ENCODE data around the gene PLSCR3. TPM values are rescaled to one million over a fixed set of nuclear protein-coding genes. Genes with fewer than 3 reads are reported as not detected.
A peak's percentile ranks its signal among the peaks of the same experiment; 100 is the strongest.
"Not testable (repeated sequence)": the region's sequence is repeated elsewhere in the genome, so short reads cannot be mapped to it uniquely, and the experiment has no call there.

Gene PLSCR3
- total RNA-seq, 1 experiment from 2014 or later: 22.7 TPM

DNA sequence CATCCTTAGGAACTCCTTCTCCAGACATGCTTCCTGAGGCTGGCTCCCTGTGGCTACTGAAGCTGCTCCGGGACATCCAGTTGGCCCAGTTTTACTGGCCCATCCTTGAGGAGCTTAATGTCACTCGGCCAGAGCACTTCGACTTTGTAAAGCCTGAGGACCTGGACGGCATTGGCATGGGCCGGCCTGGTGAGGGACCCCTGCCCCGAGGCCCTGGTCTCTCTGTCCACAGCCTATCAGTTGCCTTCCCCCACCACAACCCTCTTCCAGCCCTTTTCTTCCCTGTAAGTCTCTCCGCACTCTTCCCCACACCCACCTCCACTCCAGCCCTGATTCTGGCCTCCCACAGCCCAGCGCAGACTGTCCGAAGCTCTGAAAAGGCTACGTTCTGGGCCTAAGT, 11.4 kb downstream of the PLSCR3 start:
- DNase-seq (ENCODE audit: low spot score): no peak

DNA sequence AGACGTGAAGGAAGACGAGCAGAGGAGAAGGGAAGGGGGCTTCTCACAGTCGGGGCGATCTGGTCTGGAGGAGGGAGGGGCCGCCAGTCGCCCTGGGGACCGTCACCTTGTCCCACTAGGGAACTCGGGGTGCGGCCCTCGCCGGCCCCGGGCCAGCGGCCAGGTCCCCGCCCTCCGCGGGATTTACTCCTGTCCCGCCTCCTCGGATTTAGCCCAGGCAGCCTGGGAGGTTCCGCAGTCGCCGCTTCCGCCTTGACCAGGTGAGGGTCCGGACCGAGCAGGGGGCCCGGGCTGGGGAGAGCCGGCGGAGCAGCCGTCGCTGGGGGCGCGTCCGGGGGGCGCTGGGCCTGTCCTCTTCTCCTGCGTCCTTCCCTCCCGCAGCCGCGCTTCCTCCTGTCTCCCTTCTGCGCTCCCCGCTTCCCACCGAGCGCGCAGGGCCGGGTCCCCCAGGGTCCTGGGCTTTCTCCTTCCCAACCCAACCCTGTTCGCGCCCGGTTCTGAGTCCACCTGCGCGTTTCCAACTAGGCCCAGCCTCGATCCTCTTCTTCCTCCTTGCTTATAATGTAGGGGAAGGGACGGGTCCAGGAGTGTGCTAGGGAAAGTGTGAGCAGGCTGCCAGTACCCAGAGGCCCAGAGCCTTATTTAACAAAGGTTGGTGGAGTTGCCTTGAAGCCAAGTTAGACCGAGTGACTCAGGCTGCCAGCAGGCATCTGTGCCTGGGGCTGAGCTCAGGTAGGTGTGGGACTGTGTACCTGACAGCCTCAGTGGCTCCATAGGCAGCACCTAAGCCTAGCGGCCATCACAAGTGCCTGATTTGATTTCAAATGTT, 13.3 kb downstream of the PLSCR3 start, which contains the start of gene TNK1:
Gene TNK1 (plus strand): TSS at position 235 of the 829 bp plus-strand sequence. CDS start 1,838 bp downstream, outside the sequence.
- no peak for DNase-seq (ENCODE audit: low spot score)

DNA sequence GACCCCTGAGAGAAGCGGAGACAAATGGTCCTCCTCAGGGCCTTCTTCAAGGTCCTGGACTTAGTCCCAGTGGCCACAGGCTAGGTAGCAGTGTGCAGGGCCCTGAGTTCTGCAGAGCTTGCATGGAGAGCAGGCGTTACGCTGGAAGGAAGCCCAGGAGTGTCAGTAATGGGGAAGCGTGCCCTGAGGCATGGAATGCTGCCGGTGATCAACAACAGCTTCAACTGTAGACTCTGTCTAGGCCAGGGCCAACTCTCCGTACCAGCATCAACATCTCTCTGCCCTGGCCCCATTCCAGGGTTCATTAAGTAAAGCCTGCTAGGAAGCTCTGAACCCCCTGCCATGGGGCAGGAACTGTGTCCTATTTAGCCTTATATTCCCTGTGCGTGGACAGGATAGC, 14.0 kb downstream of the PLSCR3 start:
- DNase-seq (ENCODE audit: low spot score): no peak

DNA sequence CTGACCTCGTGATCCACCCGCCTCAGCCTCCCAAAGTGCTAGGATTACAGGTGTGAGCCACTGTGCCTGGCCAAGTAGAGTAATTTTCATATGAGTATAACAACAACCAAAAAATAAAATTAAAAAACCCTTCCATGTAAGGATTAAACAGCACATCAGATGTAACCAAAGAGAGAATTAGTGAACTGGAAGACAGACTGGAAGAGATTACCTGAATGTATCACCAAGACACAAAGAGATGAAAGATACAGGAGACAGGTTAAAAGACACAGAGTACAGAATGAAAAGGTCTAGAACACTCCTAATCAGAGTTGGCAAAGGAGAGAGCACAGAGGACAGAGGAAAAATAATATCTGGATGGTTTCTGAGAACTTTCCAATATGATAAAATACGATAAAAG, 15.2 kb downstream of the PLSCR3 start:
- DNase-seq (ENCODE audit: low spot score): no peak

DNA sequence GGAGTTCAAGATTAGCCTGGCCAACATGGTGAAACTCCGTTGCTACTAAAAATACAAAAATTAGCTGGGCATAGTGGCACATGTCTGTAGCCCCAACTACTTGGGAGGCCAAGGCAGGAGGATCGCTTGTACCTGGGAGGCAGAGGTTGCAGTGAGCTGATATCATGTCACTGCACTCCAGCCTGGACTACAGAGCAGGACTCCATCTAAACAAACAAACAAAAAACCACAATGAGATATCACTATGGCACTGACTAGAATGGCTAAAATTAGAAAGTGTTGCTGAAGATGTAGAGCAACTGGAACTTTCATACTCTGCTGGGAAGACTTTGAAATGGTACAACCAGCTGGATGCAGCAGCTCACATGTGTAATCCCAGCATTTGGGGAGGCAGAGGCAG, 20.0 kb downstream of the PLSCR3 start:
- no peak for DNase-seq (ENCODE audit: low spot score)

DNA sequence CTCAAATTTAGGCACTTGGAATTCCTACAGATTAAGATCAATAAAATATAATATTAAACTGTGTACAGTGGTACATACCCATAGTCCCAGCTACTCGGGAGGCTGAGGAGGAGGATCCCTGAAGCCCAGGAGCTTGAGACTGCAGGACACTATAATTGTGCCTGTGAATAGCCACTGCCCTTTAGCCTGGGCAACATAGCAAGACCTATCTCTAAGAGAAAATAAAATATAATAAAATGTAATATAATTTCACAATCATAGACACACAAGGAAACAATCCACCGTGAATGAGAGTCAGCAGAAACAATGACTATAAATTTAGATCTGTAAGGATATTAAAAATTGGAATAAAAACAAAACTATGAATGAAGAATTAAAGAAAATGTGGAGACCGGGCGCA, 23.5 kb downstream of the PLSCR3 start:
- no peak for DNase-seq (ENCODE audit: low spot score)

DNA sequence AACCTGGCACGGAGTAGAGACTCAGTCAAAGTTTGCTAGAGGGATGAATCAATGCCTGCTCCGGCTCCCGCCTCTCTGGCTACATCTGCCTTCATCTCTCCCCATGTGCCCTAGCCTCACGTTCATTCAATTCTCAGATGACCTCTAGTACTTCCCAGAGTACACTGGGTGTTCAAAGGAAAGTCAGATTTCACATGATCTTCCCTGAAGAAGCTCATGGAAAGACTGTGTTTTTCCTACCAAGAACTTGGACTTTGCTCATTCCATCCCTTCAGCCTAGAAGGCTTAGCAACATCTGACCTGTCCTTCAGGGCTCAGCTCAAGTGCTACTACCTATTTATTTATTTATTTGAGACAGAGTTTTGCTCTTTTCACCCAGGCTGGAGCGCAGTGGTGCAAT, 24.5 kb downstream of the PLSCR3 start:
- DNase-seq (ENCODE audit: low spot score): no peak

DNA sequence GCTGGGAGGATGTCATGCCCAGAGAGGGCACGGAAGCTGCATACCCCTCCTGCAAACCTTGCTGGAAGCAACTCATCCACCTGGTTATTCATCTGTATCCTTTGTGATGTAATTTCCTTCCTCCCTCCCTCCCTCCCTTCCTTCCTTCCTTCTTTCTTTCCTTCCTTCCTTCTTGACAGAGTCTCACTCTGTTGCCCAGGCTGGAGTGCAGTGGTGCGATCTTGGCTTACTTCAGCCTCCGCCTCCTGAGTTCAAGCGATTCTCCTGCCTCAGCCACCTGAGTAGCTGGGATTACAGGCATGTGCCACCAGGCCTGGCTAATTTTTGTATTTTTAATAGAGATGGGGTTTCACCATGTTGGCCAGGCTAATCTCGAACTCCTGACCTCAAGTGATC, 25.7 kb downstream of the PLSCR3 start:
- not testable (repeated sequence) for DNase-seq (ENCODE audit: low spot score)

DNA sequence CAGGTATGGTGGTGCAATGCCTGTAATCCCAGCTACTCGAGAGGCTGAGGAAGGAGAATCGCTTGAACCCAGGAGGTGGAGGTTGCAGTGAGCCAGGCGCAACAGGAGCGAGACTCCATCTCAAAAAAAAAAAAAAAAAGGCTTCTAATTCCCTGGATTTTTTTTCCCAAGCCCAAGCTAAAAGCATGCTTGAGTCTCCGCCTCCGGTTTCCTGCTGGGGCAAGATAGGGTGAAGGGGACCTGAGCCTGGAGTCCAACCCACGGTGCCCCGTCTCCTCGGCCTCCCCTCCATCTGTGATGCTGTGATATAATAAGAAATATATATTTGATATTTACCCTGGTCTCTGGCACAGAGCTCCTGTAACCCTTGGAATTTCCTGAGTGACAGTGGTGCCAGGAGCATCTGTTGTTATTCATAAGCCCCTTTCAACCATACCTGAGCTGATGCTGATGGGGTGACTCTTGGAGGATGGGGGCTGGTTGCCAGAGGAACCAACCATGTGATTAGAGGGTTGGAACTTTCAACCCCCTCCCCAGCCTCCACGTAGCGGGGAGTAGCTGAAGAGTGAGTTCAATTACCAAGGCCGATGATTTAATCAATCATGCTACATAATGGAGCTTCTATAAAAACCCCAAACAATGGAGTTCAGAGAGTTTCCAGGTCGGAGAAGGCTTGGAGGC, 26.3 kb downstream of the PLSCR3 start:
- no peak for DNase-seq (ENCODE audit: low spot score)

DNA sequence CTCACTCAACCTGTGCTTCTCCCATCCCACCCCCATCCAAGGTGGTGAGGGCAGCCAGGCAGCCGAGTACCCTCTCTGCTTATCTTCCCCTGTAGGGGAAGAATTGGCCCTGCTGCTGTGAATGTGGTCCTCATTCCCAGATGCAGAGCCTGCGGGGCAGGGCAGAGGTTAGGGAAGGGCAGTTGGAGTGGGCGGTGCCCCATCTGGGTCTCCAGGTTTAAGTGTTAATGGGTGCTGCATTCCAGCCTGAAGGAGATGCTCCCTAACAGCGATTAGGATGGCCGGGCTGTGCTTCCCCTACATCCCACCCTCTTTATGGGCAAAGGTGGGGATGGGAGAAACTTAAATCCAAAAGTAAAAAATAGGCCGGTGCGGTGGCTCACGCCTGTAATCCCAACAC, 27.2 kb downstream of the PLSCR3 start:
- DNase-seq (ENCODE audit: low spot score): no peak

DNA sequence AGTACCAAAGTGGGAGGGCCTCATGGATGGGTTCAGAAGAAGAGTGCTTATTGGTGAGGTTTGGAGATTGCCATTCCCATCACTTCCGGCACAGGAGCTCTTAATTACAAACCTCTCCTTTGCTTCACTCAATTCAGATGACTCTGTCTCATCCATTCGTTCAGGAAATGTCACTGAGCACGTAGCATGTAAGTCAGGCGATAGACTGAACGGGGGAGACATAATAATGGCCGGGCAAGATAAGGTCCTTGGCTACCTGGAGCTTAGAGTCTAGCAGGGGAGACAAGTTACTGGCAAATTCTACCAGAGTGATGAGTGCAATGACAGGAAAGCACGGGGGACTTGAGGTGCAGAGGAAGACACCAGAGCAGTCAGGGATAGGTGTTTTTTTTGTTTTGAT, 28.4 kb downstream of the PLSCR3 start:
- DNase-seq (ENCODE audit: low spot score): not testable (repeated sequence)

DNA sequence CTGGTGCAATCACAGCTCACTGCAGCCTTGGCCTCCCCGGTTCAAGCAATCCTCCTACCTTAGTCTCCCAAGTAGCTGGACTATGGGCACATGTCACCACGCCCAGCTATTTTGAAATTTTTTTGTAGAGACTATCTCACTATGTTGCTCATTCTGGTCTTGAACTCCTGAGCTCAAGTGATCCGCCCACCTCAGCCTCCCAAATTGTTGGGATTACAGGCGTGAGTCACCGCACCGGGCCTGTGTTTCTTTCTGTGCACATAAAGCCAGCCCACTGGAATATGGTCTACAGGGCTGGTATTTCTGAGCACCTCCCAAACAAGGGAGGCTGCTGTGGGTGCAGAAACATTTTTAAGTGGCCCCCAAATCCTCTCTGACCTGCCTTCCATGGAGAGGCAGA, 31.0 kb downstream of the PLSCR3 start:
- DNase-seq (ENCODE audit: low spot score): no peak

DNA sequence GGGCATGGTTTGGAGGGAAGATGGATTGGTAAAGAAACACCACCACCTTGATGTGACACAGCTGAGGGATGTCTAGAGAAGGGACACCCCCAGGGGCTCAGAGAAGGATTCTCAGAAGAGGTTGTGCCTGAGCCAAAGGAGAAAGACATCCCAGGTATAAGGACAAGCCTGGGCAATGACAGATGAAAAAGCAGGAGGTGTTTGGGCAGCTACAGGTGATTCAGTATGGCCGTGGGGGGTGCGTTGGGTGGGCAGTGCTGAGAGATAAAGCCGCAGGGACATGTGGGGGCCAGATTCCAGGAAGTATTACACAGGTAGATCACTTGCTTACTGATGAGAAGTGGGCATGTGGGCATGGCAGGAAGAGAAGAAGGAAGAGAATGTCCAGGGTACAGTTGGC, 32.4 kb downstream of the PLSCR3 start:
- DNase-seq (ENCODE audit: low spot score): no peak

DNA sequence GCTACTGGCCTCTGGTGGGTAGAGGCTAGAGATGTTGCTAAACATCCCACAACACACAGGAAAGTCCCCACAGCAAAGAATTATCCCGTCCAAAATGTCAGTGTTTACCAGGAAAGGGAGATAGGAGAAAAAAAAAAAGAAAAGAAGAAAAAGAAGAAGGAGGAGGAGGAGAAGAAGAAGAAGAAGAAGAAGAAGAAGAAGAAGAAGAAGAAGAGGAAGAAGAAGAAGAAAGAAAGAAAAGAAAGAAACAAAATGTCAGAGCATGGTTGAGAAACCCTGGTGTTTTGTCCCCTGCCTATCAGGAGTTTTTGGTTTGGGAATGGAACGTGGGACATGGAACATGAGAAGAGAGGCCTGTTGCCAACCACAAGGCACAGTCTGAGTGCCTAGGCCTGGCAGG, 36.9 kb downstream of the PLSCR3 start:
- DNase-seq (ENCODE audit: low spot score): no peak

DNA sequence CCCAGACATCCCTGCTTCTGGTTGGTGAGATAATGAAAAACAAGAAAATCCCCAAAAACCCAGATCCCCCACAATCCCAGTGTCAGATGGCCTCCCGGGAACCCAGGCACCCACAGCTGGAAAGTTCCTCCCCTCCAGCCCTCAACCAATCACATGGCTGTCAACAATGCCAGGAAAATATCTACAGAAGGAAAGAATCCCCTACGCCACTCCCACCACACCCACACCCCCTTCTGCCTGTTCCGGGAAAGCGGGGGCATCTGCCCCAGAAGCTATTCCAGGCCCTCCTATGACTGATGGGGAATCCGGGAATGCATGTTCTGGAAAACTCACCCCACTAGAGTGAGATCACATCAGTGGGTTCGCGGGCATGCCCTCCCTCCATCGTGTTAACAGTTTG, 37.6 kb downstream of the PLSCR3 start:
- no peak for DNase-seq (ENCODE audit: low spot score)

DNA sequence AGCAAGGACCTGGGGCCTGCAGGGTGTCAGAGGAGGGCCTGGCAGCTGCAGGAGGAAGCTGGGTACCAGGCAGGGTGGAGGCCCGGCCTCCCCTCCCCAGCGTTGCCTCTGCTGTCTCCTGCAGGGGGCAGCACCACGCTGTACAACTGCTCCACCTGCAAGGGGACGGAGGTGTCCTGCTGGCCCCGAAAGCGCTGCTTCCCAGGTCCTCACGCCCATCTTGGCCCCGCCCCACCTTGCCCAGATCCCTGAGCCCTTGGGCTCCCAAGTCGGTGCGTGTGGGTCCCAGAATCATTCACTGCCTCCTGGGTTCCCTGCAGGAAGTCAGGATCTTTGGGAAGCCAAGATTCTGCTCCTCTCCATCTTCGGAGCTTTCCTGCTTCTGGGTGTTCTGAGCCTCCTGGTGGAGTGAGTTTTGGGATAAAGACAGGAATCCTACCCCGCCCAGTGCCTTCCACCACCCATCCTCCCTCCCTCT, 38.2 kb downstream of the PLSCR3 start:
- DNase-seq (ENCODE audit: low spot score): peak; percentile 43

DNA sequence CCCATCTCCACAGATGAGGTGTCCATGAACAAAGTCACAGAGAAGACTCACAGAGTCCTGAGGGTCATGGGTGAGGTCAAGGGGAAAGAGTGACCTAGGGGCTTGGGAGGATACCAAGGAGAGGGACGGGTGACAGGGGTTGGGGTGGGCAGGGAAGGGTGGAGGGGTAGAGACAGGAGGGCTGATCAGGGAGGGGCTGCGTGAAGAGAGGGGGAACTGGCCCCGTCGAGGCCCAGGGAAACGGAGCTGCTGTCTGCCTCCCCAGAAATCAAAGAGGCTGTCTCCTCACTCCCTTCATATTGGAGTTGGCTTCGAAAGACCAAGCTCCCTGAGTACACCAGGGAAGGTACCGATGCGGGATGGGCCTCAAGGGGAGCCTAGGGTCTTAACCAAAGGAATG, 38.8 kb downstream of the PLSCR3 start:
- no peak for DNase-seq (ENCODE audit: low spot score)

DNA sequence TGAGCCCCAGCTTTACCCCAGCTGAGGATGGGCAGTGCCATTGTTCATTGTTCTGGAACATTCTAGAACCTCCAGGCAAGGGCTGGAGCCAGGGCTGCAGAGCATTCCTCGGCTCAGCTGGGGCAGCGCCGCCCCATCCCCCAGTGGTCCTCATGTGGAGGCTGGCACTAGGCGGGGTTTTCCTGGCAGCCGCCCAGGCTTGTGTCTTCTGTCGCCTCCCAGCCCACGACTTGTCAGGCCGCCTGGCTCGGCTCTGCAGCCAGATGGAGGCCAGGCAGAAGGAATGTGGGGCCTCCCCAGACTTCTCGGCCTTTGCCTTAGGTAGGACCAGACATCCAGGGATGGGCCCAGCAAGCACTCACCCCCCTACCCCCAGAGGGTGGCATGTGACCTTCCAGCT, 39.3 kb downstream of the PLSCR3 start, which contains the start of gene TMEM95:
Gene TMEM95 (plus strand): TSS at position 104 of the 400 bp plus-strand sequence. CDS start 49 bp downstream, at position 153.
- no peak for DNase-seq (ENCODE audit: low spot score)

DNA sequence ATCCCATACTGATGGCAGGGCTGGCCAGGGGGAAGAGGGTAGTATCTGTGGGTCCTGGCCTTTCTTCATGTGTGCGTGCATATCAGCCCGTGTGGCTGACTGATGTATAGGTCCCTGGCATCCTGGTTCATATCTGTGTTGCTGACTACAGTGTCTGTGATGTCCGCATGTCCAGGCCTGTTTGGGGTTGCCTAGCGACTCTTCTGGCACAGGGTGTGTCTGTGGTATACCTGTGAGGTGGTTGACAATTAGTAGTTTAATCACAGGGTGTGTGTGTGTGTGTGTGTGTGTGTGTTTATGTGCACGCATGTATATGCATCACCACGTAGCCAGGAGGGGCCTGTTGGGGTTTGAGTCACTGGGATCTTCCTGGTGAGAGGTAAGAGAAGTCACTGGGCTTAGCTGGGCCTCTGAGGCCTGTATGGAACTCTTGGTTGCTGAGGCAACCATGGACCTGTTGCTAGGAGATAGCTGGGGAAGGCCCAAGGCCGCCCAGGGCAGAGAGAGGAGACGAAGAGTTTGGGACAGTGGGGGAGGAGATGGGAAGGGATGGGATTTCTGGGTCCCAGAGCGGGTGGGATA, 40.0 kb downstream of the PLSCR3 start:
- DNase-seq (ENCODE audit: low spot score): no peak

DNA sequence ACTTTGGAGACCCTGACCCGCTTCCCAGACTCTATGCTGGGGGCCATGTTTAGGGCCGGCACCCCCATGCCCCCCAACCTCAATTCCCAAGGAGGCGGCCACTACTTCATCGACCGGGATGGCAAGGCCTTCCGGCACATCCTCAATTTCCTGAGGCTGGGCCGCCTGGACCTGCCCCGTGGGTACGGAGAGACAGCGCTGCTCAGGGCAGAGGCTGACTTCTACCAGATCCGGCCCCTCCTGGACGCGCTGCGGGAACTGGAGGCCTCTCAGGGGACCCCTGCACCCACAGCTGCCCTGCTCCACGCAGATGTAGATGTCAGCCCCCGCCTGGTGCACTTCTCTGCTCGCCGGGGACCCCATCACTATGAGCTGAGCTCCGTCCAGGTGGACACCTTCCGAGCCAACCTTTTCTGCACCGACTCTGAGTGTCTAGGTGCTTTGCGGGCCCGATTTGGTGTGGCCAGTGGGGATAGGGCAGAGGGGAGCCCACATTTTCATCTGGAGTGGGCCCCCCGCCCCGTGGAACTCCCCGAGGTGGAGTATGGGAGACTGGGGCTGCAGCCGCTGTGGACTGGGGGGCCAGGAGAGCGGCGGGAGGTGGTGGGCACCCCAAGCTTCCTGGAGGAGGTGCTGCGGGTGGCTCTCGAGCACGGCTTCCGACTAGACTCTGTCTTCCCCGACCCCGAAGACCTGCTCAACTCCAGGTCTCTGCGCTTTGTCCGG, 41.3 kb downstream of the PLSCR3 start:
- DNase-seq (ENCODE audit: low spot score): no peak

DNA sequence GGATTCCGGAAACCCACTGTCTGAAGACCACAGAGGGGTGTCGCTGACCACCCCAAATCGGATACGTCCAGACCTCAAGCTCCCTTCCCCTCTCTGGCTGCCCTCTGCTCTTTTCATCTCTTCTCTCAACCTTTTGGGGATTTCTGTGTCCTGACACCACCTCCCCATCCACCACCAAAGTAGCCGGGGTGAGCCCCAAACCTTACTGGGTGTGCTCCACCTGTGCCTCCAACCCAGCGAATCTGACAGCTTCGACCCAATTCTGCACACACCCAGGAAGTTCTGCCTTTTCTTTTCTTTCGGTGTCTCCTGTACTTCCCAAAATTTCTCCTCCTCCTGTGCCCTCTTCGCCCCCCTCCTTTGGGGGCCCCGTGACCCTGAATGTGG, 41.8 kb downstream of the PLSCR3 start:
- no peak for DNase-seq (ENCODE audit: low spot score)

Data from H4 (cell line).